Dedifferentiated amniotic fluid mesenchymal stem cell (primary cell): ENCODE data around the gene KIRREL3.
A peak's percentile ranks its signal among the peaks of the same experiment; 100 is the strongest.

Experiments used
- DNase-seq: peaks from one replicate; pipeline ENCODE4 v3.0.0-alpha.2; 2016; ENCODE audit errors: extremely low spot score

The KIRREL3 gene

DNA sequence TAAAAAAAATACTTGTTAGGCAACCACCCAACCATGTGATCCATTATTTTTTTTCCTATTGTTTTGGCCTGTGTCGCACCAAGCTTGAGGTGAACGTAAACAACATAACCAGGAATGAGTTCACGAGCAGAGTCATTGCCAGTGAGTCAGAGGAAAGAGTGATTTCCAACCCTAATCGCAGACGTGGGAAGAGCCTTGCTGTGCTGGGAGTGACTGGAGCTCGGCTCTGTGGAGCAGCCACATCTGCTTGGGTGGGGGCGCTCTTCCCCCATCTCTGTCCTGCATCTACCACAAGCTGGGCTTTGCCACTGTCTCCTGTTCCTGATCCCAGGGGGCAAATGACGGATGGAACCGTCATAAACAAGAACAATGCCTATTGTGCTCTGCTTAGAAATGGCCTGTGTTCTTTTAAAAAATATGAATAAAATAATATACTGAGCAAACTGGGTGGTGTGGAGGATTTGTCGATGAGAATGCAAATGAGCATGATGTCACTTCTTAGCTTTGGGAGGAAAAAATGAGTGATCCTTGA is 210.0 kb downstream of the KIRREL3 start:
- peak; percentile 83 for DNase-seq

DNA sequence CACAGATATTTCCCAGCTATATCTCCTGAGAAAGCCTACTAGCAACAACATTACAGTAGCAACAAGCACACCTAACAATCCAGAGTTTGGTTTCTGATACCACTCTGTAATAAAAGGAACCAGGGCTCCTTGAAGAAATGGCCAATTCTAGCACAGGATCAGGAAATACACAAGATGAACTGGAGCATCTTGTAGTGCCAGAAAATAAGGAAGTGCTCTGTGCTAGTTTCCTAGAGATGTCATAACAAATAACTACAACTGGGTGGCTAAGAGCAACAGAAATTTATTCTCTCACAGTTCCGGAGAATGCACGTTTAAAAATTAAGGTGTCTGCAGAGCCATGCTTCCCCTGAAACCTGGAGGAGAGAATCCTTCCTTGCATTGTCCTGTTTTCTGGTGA is 217.8 kb downstream of the KIRREL3 start:
- no peak for DNase-seq

- DNase-seq, result no peak
Measured at GRCh38 chr11:126781942-126782341, 218.6 kb downstream of the KIRREL3 start.

GRCh38 chr11:126776119-126776518 is 224.5 kb downstream of the KIRREL3 start:
- DNase-seq, result no peak

DNA sequence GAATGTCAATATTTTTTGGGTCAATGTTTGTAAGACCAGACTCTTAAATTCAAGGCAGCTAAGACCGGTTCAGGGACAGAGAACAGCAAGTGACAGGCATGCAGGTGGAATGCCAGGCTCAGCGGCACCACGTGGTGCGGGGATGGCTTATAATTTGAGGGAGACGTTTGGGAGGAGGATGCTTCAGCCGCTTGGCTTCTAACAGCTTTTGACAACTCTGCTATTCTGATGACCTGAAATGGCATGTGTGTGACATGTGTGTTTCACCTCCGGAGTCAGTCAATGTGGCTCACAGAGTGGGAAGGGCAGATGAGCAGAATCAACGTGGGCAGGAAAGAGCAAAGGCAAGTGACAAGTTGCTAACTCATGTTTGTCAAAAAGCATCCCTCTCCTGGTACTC is 228.3 kb downstream of the KIRREL3 start:
- DNase-seq, result no peak

DNA sequence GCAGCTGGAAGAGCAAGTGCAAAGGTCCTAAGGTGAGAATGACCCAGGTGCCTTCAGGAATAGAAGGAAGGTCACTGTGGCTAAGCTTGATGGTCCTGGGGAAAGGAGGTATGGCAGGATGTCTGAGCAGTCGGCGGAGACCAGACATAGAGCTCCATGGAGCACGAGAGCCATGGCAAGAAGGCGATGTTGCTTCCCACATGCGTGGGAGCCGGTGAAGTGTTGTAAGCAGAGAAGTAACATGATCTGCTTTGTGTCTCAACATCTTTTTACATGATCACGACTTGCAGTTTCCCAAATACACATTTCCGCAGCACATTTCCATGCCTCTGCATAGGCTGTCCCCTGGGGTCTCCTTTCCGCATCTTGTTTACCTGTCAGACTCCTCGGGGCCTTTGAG is 231.9 kb downstream of the KIRREL3 start:
- no peak for DNase-seq

DNA sequence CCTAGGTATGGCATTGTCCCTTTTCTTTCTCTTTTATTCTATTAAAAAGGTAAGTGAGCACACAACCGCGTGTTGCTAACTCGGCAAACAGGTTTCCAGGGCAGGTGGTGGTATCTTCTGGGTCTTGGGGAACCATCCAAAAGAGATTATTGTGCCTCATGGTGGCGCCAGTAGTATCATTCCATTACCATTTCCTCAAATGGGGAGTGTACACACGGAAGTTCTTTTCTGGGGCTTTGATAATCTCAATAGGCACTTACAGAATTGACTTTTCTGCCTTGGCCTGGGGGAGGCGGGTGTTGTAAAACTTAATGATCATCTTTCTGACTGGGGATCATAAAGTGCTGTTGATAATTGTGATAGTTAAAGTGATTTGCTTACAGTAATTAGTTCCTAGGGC is 234.1 kb downstream of the KIRREL3 start:
- DNase-seq, result no peak

- no peak for DNase-seq
Measured at GRCh38 chr11:126765196-126765595, 235.4 kb downstream of the KIRREL3 start.

DNA sequence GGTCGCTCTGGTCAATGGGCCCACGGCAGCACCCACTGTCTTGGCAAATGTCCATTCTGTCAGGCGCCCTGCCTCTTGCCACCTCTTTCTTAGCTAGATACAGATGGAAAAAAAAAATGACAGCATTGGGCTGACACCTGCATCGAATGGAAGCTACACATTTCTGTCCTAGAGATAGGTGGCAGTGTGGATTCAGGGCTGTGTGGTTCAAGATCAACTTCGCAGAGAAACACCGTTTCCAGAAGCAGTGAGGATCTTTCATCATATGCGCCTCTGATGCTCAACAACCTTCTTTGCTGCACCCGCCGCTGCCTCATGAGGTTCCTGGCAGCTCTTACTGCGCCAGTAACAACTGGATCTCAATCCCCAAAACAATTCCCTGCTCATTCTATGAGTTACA is 236.3 kb downstream of the KIRREL3 start:
- no peak for DNase-seq

DNA sequence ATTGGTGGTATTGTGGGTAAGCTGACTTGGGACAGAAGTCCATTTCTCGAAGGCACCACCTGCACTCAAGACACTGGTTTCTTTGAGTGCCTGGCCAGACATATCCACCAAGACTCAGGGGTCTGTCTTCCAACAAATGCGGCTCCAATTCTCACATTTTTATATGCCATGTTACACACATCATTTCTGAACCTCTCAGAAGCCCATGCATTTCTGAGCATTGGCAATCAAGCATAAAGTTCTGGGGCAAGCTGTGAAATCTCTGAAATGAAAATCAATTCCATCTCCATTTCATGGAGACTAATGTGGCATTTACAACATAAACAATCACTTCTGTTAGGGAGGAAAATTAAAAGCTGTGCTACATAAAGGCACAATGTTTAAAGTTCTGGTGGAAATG is 243.7 kb downstream of the KIRREL3 start:
- DNase-seq, result no peak

- no peak for DNase-seq
Measured at GRCh38 chr11:126756421-126756820, 244.1 kb downstream of the KIRREL3 start.

- no peak for DNase-seq
Measured at GRCh38 chr11:126755526-126755925, 245.0 kb downstream of the KIRREL3 start.

DNA sequence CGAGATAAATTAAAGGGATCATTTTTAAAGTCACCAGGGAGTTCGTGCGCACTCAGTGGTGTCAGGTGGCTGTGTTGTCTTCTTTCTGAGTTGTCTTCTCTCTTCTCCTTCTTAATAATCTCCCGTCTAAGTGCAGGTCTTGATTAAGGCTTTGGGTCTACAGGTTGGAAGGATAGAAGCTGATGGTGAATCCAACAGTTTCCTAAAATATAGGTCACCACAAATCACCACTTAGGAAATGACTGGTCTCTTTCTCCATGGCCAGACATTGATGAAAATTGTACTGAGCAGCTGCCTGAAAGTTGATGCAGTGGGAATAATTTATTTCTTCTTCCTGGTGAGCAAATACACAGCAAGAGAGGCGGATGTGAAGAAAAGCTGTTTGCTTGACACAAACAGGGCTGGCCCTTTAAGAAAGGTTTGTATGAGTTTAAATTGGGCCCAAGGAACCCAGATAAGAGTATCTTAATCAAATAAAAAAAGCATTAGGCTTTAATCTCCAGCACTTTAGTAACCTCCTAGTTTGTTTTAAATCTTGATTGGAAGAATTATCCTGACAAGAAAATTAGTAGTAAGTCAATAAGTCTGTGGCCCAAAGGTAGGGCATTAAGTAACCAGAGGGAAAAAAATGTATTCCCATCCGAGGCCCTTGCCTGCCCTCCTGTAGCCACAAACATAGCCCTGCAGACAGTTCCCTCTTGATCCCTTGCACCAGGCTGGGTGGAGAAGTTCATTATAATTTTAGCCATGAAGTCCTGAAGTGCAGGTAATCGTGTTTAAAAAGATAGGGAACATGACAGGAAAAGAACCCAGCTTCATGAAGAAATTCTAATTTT is 245.8 kb downstream of the KIRREL3 start:
- no peak for DNase-seq

DNA sequence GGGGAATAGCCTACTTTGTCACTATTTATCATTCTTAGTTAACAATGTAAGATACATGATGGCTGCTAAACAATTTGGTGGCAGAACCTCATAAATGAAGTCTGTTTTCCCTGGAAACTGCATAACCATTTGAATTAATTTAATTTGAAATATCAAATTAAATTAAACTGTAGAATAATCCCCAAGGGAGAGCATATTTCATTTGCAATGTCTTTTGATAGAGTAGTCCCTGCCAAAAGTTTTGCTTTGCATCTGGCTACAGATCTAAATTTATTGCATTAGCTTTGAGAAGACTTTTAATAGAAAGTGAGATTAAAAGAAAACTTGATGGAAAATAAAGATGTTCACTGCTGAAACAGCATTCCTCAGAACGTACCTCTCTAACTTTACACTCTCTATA is 246.6 kb downstream of the KIRREL3 start:
- no peak for DNase-seq

GRCh38 chr11:126751242-126751641 is 249.3 kb downstream of the KIRREL3 start:
- DNase-seq, result peak; percentile 69

GRCh38 chr11:126748793-126749192 is 251.8 kb downstream of the KIRREL3 start:
- no peak for DNase-seq

GRCh38 chr11:126748100-126748791 is 252.3 kb downstream of the KIRREL3 start:
- no peak for DNase-seq

GRCh38 chr11:126747315-126747714 is 253.3 kb downstream of the KIRREL3 start:
- DNase-seq, result no peak

DNA sequence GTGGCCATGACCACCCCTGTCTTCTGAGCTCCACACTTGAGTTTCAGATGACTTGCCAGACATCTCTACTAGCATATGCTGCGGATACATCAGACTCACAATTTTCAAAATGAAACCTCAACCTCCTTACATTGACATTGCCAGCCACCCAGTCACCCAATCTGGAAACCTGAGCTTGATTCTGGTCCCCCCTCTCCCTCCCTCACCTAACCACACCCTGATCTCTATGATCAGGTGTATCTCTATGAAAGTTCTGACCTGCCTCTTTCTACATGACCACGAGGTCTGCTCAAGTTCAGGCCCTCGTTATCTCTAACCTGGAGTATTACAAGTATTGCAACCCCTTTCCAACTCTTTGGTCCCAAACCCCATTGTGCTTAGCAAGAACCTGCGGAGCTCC is 254.1 kb downstream of the KIRREL3 start:
- DNase-seq, result no peak

GRCh38 chr11:126744699-126745098 is 255.9 kb downstream of the KIRREL3 start:
- DNase-seq, result no peak

DNA sequence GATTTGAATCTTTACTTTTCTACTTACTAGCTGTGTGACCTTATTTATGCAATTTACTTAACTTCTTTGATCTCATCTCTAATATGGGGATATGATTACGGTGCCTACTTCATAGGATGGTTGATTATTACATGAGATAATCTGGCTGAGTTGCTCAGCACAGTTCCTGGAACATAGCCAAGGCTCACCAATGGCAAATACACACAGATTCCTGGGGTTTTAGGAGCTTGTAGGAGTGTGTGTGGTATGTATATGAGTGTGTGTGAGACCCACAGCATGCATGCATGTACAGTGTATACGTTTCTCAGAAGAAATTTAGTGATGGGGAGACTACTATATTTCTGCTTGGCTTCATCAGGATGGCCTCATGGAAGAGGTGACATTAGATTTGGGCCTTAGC is 256.9 kb downstream of the KIRREL3 start:
- no peak for DNase-seq

GRCh38 chr11:126742582-126742981 is 258.0 kb downstream of the KIRREL3 start:
- DNase-seq, result no peak

DNA sequence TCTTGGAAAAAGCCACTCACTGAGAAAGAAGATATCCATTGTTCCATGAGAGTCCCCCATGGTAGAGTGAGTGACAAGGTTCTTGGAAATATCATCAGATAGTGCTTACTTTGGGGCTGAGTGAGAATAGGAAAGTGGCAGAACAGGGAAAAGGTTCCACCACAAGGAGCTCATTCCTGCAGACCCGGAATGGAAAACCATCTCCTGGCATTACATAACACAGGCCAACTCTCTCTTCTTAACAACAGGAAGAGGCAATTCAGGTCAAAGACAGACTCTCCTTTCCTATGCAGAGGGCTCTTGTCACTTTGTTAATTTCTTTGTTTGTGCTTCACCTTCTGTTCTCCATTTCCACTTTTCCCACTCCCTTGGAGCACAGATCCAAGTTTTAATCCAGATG is 259.7 kb downstream of the KIRREL3 start:
- DNase-seq, result no peak
